Lower lobe of right lung (tissue), 2 donors: ENCODE data around the gene UIMC1. TPM values are rescaled to one million over a fixed set of nuclear protein-coding genes. Genes with fewer than 3 reads are reported as not detected.
A peak's percentile ranks its signal among the peaks of the same experiment; 100 is the strongest.

Experiments
- ATAC-seq, 2 donors: fragments of 200-7000 bp; cut with Tn5 transposase; one replicate each; pipeline ENCODE4 v1.9.1; 2020 to 2022; ENCODE audit warnings: mild to moderate bottlenecking in 2 of 2, moderate library complexity in 2 of 2
- DNase-seq: peaks from one replicate; pipeline ENCODE4 v3.0.0-alpha.2; 2020
- H3K27ac ChIP-seq: fragments of 200-600 bp; one replicate; pipeline ENCODE4 v1.8.0; 2022
- H3K27me3 ChIP-seq: fragments of 200-600 bp; one replicate; pipeline ENCODE4 v1.8.0; 2022; ENCODE audit warnings: low read depth
- H3K36me3 ChIP-seq: fragments of 200-600 bp; one replicate; pipeline ENCODE4 v1.8.0; 2022; ENCODE audit warnings: mild to moderate bottlenecking
- H3K4me1 ChIP-seq: fragments of 200-600 bp; one replicate; pipeline ENCODE4 v1.8.0; 2022
- H3K4me3 ChIP-seq: fragments of 200-600 bp; one replicate; pipeline ENCODE4 v1.8.0; 2022; ENCODE audit warnings: mild to moderate bottlenecking
- H3K9me3 ChIP-seq: fragments of 200-600 bp; one replicate; pipeline ENCODE4 v1.8.0; 2022
- CTCF ChIP-seq: fragments of 200-600 bp; IDR thresholded peaks from one replicate; pipeline ENCODE4 v1.8.0; 2022; ENCODE audit warnings: antibody characterized with exemption, mild to moderate bottlenecking
- intact Hi-C: fragments of 100-400 bp; cut with DNase I; formaldehyde crosslinking; loops from one replicate; pipeline ENCODE4 v1.11.0; 2022
- total RNA-seq: library from RNA; stranded (reverse); fragmentation: NEBNext Ultra II Directional; extraction: Animal tissue kit (Norgen Biotek cat#: 25700); gene quantifications from one replicate; pipeline ENCODE4 v1.2.1, GENCODE V29; 2021
- donor health status: DM: no; HTN: yes; CAD: no; lungs with severe emphysema.

The UIMC1 gene
- total RNA-seq, 1 donor from 2014 or later = 39.1 TPM

- ATAC-seq = peak; percentile 95 to 98
- peak; percentile 60 for TF ChIP-seq CTCF
- Histone ChIP-seq H3K4me3 (peak within 1 kb of the TSS; percentile 80), H3K36me3 (peaks cover 9% of the 10 kb centered on the region), H3K9me3 (no peaks in the 10 kb centered on the region), H3K27me3 (no peaks in the 10 kb centered on the region), H3K4me1 (peaks cover 26% of the 10 kb centered on the region), H3K27ac (peak within 1 kb of the TSS; percentile 83)
- peak; percentile 92 for DNase-seq
- intact Hi-C loops = no loop called here
Observed at GRCh38 chr5:177022386-177023302, 16.1 kb upstream of the UIMC1 start, which contains the start of gene ZNF346. TSS of gene ZNF346 (plus strand) at chr5:177022696. CDS start at chr5:177022739, 43 bp downstream.

- Histone ChIP-seq H3K4me1 (peaks cover 25% of the 10 kb centered on the region), H3K9me3 (no peaks in the 10 kb centered on the region), H3K27ac (no peak overlapping the region), H3K36me3 (no peaks in the 10 kb centered on the region), H3K27me3 (no peaks in the 10 kb centered on the region), H3K4me3 (no peak overlapping the region)
- intact Hi-C loops = no loop called here
- no peak for TF ChIP-seq CTCF
- DNase-seq (no peak), ATAC-seq (no peak)
Observed at GRCh38 chr5:177020033-177020432, 13.5 kb upstream of the UIMC1 start.

- no peak overlapping the region for H3K27ac ChIP-seq
- no peaks in the 10 kb centered on the region for H3K36me3 ChIP-seq
- no peak for TF ChIP-seq CTCF
- no peaks in the 10 kb centered on the region for H3K9me3 ChIP-seq
- H3K4me1 ChIP-seq = peaks cover 12% of the 10 kb centered on the region
- DNase-seq (no peak), ATAC-seq (no peak)
- no peaks in the 10 kb centered on the region for H3K27me3 ChIP-seq
- intact Hi-C loops = no loop called here
- H3K4me3 ChIP-seq = no peak overlapping the region
Observed at GRCh38 chr5:177018341-177018740, 11.8 kb upstream of the UIMC1 start.

- H3K4me3 ChIP-seq = no peak overlapping the region
- no peaks in the 10 kb centered on the region for H3K27me3 ChIP-seq
- H3K27ac ChIP-seq = no peak overlapping the region
- H3K4me1 ChIP-seq = no peaks in the 10 kb centered on the region
- no peaks in the 10 kb centered on the region for H3K36me3 ChIP-seq
- TF ChIP-seq CTCF = no peak
- H3K9me3 ChIP-seq = no peaks in the 10 kb centered on the region
- intact Hi-C loops = no loop called here
- no peak for DNase-seq
- no peak for ATAC-seq
Observed at GRCh38 chr5:177015156-177015555, 8.6 kb upstream of the UIMC1 start.

GRCh38 chr5:177010153-177010552, 3.6 kb upstream of the UIMC1 start:
- intact Hi-C loops = no loop called here
- Histone ChIP-seq H3K4me1 (peaks cover 4% of the 10 kb centered on the region), H3K4me3 (no peak overlapping the region), H3K9me3 (no peaks in the 10 kb centered on the region), H3K36me3 (no peaks in the 10 kb centered on the region), H3K27ac (no peak overlapping the region), H3K27me3 (no peaks in the 10 kb centered on the region)
- no peak for TF ChIP-seq CTCF
- no peak for DNase-seq
- no peak for ATAC-seq
